ENCODE results near the gene CDC42EP4.

DNA sequence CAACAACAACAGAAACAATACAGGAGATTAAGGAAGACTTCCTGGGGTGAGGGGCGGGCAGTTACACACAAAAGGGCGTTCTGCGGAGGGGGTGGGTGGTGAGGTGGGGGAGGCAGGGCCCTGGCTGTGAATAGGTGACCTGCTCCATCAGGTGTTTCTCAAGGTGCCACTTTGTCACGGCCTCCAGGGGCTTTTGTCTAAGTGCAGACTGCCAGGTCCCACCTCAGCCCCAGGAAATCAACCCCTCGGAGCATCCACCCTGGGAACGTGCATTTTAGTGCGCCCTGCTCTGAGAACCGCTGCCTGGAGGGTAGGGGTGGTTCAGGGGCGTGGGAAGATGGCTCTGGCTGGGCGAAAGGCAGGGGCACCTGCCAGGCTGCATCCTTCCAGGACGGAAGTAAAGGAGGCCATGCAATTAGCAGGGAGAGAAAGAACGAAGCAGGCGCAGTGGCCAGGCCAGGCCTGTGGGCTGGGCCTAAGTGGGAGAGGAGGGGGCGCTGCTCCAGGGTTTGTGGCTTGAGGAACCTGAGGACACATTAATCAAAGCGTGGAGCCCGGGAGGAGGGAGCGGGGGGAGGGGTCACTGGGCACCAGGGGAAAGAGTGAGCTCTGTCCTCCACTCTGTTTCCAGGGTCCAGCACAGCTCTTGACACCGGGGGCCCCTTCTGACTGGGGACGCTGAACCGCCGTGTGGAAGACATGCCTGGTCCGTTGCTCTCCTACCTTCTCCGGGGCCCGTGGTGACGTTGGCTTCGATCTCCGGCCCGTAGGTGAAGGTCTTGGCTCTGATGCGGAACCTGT, 49.4 kb upstream of the CDC42EP4 start:
- no peak for TF ChIP-seq ESRRG (CRISPR knock-in tag; IDR thresholded peaks at IDR 0.05)
- no peak for TF ChIP-seq SNAI2 (CRISPR knock-in tag; IDR thresholded peaks at IDR 0.05)
- TF ChIP-seq ARNTL (CRISPR knock-in tag; IDR thresholded peaks at IDR 0.05; ENCODE audit: borderline replicate concordance, low read depth), result no peak
- TF ChIP-seq, protein P1, sequence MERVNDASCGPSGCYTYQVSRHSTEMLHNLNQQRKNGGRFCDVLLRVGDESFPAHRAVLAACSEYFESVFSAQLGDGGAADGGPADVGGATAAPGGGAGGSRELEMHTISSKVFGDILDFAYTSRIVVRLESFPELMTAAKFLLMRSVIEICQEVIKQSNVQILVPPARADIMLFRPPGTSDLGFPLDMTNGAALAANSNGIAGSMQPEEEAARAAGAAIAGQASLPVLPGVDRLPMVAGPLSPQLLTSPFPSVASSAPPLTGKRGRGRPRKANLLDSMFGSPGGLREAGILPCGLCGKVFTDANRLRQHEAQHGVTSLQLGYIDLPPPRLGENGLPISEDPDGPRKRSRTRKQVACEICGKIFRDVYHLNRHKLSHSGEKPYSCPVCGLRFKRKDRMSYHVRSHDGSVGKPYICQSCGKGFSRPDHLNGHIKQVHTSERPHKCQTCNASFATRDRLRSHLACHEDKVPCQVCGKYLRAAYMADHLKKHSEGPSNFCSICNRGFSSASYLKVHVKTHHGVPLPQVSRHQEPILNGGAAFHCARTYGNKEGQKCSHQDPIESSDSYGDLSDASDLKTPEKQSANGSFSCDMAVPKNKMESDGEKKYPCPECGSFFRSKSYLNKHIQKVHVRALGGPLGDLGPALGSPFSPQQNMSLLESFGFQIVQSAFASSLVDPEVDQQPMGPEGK (CRISPR knock-in tag; IDR thresholded peaks at IDR 0.05; ENCODE audit: borderline replicate concordance), result no peak
- no peak for TF ChIP-seq POU6F1 (CRISPR knock-in tag; IDR thresholded peaks at IDR 0.05; ENCODE audit: borderline replicate concordance, low read depth)
- no peak for TF ChIP-seq ZFP30 (CRISPR knock-in tag; IDR thresholded peaks at IDR 0.05)
- TF ChIP-seq ZNF70 (CRISPR knock-in tag; IDR thresholded peaks at IDR 0.05), result no peak
- TF ChIP-seq RARB (CRISPR knock-in tag; IDR thresholded peaks at IDR 0.05), result no peak
- no peak for TF ChIP-seq OSR1 (CRISPR knock-in tag; IDR thresholded peaks at IDR 0.05)
- TF ChIP-seq BACH2 (CRISPR knock-in tag; IDR thresholded peaks at IDR 0.05; ENCODE audit: borderline replicate concordance), result no peak
- TF ChIP-seq GLIS3 (CRISPR knock-in tag; IDR thresholded peaks at IDR 0.05), result no peak
- no peak for TF ChIP-seq ZNF565 (CRISPR knock-in tag; conservative IDR thresholded peaks at IDR 0.05; ENCODE audit: low read depth)

Data from SK-N-SH treated with all-trans-retinoic acid at 6 μM for 48 hours (cell line).